GM23248 (cell line): Measurements from ENCODE around the gene C5orf22. TPM values are rescaled to one million over a fixed set of nuclear protein-coding genes. Genes with fewer than 3 reads are reported as not detected.

Experiments used
- DNase-seq: peaks from one replicate; pipeline ENCODE4 v3.0.0-alpha.2; 2015
- H2AFZ ChIP-seq: fragments of 200-600 bp; sonication (generic); 2 replicates; pipeline ENCODE4 v1.6.1; 2016; ENCODE audit warnings: antibody characterized with exemption
- H3F3A ChIP-seq: fragments of 200-600 bp; sonication (generic); 2 replicates; pipeline ENCODE4 v1.6.1; 2016; ENCODE audit warnings: mild to moderate bottlenecking, antibody characterized with exemption, mixed run types; ENCODE audit not compliant: insufficient read depth
- H3K27ac ChIP-seq: fragments of 200-600 bp; sonication (generic); 2 replicates; pipeline ENCODE4 v1.5.1; 2016; ENCODE audit warnings: mild to moderate bottlenecking
- H3K27me3 ChIP-seq: fragments of 200-600 bp; sonication (generic); replicated peaks from 2 replicates; pipeline ENCODE4 v1.6.1; 2016; ENCODE audit warnings: mild to moderate bottlenecking; ENCODE audit not compliant: insufficient read depth
- H3K36me3 ChIP-seq: fragments of 200-600 bp; sonication (generic); 2 replicates; pipeline ENCODE4 v1.6.1; 2016; ENCODE audit warnings: low read depth, mild to moderate bottlenecking
- H3K4me1 ChIP-seq: fragments of 200-600 bp; sonication (generic); 2 replicates; pipeline ENCODE4 v1.6.1; 2016; ENCODE audit warnings: mild to moderate bottlenecking; ENCODE audit not compliant: insufficient read depth
- H3K4me2 ChIP-seq: fragments of 200-600 bp; sonication (generic); one replicate; pipeline ENCODE4 v1.6.1; 2016; ENCODE audit warnings: mild to moderate bottlenecking; ENCODE audit not compliant: unreplicated experiment
- H3K4me3 ChIP-seq: fragments of 200-600 bp; sonication (generic); 2 replicates; pipeline ENCODE4 v1.5.1; 2016; ENCODE audit warnings: mild to moderate bottlenecking
- H3K79me2 ChIP-seq: fragments of 200-600 bp; sonication (generic); 2 replicates; pipeline ENCODE4 v1.6.1; 2016; ENCODE audit warnings: mild to moderate bottlenecking; ENCODE audit not compliant: insufficient read depth
- H3K9ac ChIP-seq: fragments of 200-600 bp; sonication (generic); 2 replicates; pipeline ENCODE4 v1.6.1; 2016; ENCODE audit warnings: mild to moderate bottlenecking
- H3K9me2 ChIP-seq: fragments of 200-600 bp; sonication (generic); 2 replicates; pipeline ENCODE4 v1.6.1; 2016; ENCODE audit warnings: mixed run types, mild to moderate bottlenecking, moderate library complexity; ENCODE audit not compliant: insufficient read depth
- H3K9me3 ChIP-seq: fragments of 200-600 bp; sonication (generic); one replicate; pipeline ENCODE4 v1.6.1; 2017; ENCODE audit warnings: low read depth
- H4K20me1 ChIP-seq: fragments of 200-600 bp; sonication (generic); 2 replicates; pipeline ENCODE4 v1.6.0; 2016; ENCODE audit not compliant: insufficient read depth
- EZH2 ChIP-seq: fragments of 200-600 bp; sonication (generic); IDR thresholded peaks from 2 replicates; pipeline ENCODE4 v1.6.1; 2018; ENCODE audit warnings: antibody characterized with exemption, mild to moderate bottlenecking; ENCODE audit not compliant: insufficient read depth, poor library complexity, severe bottlenecking
- EZH2phosphoT487 ChIP-seq: fragments of 200-600 bp; sonication (generic); IDR thresholded peaks from 2 replicates; pipeline ENCODE4 v1.6.1; 2018; ENCODE audit warnings: antibody characterized with exemption, moderate library complexity, mild to moderate bottlenecking, low read depth; ENCODE audit not compliant: insufficient read depth
- WGBS, 2 experiments: methylation state at CpG; one replicate each; pipeline ENCODE4 v1.1.6; 2015 to 2017; ENCODE audit warnings: low lambda C conversion rate in 2 of 2, low coverage in 1 of 2; ENCODE audit errors: missing lambda C conversion rate in 2 of 2; 5-methylcytosine and 5-hydroxymethylcytosine counted together
- in situ Hi-C: fragments of 300-500 bp; cut with MboI; formaldehyde crosslinking; loops from 2 replicates; pipeline ENCODE4 v1.15.0; 2020
- polyA plus RNA-seq: library from polyadenylated mRNA; unstranded; fragments of >200 nt; fragmentation: Nextera tagmentation; extraction: Ambion mirVana; gene quantifications from 2 replicates; pipeline ENCODE4 v1.2.1, GENCODE V29; 2016
- small RNA-seq: library from RNA; depleted of rRNA; stranded (forward); fragments of <200 nt; gene quantifications from one replicate; pipeline ENCODE3, GENCODE V24; 2014; ENCODE audit warnings: low read depth, low replicate concordance
- total RNA-seq: library from RNA; depleted of rRNA; stranded (reverse); fragments of >200 nt; shearing (Covaris generic); gene quantifications from 2 replicates; pipeline ENCODE4 v1.2.3, GENCODE V29; 2014; rRNA removed

The C5orf22 gene
- total and polyA plus RNA-seq, 2 experiments from 2014 or later, result 17.1 to 20.4 TPM

DNA sequence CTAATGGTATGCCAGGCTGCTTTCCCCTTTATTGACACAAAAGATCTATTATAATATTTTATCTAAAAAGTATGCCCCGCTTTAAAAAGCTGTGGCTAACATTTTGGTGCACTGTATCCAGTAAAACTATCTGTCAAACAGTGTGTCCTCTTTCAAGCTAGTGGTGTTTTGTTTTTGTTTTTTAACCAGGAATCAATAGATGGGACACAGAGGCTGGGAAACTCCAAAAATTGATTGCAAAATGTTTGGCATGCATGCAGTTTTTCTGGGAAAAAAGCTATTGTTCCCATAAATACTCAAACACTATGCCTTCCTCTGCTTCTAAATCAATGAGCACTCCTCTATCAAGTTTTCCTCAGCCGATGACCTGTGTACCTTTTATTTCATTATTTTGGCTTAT is 72.5 kb downstream of the C5orf22 start:
- DNase-seq, result no peak
- Histone ChIP-seq H3K9ac (no peak overlapping the region), H4K20me1 (no peaks in the 10 kb centered on the region), H3K27ac (no peak overlapping the region), H3K36me3 (no peaks in the 10 kb centered on the region), H3F3A (no peaks in the 10 kb centered on the region), H2AFZ (no peak overlapping the region), H3K9me2 (no peaks in the 10 kb centered on the region), H3K27me3 (peaks cover 27% of the 10 kb centered on the region), H3K4me1 (no peaks in the 10 kb centered on the region), H3K79me2 (no peaks in the 10 kb centered on the region), H3K4me2 (no peak overlapping the region), H3K4me3 (no peak overlapping the region), H3K9me3 (no peaks in the 10 kb centered on the region)
- TF ChIP-seq EZH2phosphoT487 (no peak), EZH2 (no peak)
- in situ Hi-C loops, result no loop called here
- WGBS, 2 experiments, result 14 to 15% methylated on average over 2 of the region's 2 CpGs

Small RNA genes lying within 50 kb of the gene (small RNA-seq; reads per million reads assigned to genes)
- not detected for gene RF00019
- gene RNU6-363P, result not detected

Other genes with a start within 250 kb of the C5orf22 start
- gene DROSHA, start 208 bp upstream of the C5orf22 start, total RNA-seq, result 26.0 and 40.6 TPM in 2 replicates
- gene DROSHA, start 208 bp upstream of the C5orf22 start, polyA plus RNA-seq, result 27.4 and 28.7 TPM in 2 replicates
- gene PDZD2, start 106.8 kb downstream of the C5orf22 start, total RNA-seq, result not detected in 2 replicates
- gene PDZD2, start 106.8 kb downstream of the C5orf22 start, polyA plus RNA-seq, result 0.21 and 0.43 TPM in 2 replicates